IPS-18a (cell line): ENCODE results near the gene DTX1.
"Not testable (repeated sequence)": the region's sequence is repeated elsewhere in the genome, so short reads cannot be mapped to it uniquely, and the experiment has no call there.

Experiments
- H3K27ac ChIP-seq: one replicate; pipeline ENCODE4 v1.5.1; 2013; ENCODE audit warnings: low read length
- H3K27me3 ChIP-seq: one replicate; pipeline ENCODE4 v1.6.1; 2013; ENCODE audit warnings: mild to moderate bottlenecking, low read length; ENCODE audit not compliant: control insufficient read depth, insufficient read depth
- H3K36me3 ChIP-seq: one replicate; pipeline ENCODE4 v1.6.1; 2013; ENCODE audit warnings: low read depth, low read length; ENCODE audit not compliant: control insufficient read depth
- H3K4me1 ChIP-seq: one replicate; pipeline ENCODE4 v1.6.1; 2013; ENCODE audit warnings: low read depth, low read length; ENCODE audit not compliant: control insufficient read depth
- H3K4me3 ChIP-seq: one replicate; pipeline ENCODE4 v1.5.1; 2013; ENCODE audit warnings: low read length
- H3K9ac ChIP-seq: one replicate; pipeline ENCODE4 v1.6.1; 2013; ENCODE audit warnings: mild to moderate bottlenecking, low read length, moderate library complexity
- H3K9me3 ChIP-seq: one replicate; pipeline ENCODE4 v1.6.1; 2013; ENCODE audit warnings: low read depth, low read length; ENCODE audit not compliant: control insufficient read depth

DTX1 gene

GRCh38 chr12:113138826-113139225 is 82.3 kb downstream of the DTX1 start:
- no peaks in the 10 kb centered on the region for H3K36me3 ChIP-seq
- H3K9ac ChIP-seq, result no peak overlapping the region
- H3K4me1 ChIP-seq, result peaks cover 6% of the 10 kb centered on the region
- H3K27ac ChIP-seq, result no peak overlapping the region
- no peak overlapping the region for H3K4me3 ChIP-seq
- H3K9me3 ChIP-seq, result no peaks in the 10 kb centered on the region
- H3K27me3 ChIP-seq, result peaks cover 24% of the 10 kb centered on the region

- no peak overlapping the region for H3K9ac ChIP-seq
- H3K4me3 ChIP-seq, result no peak overlapping the region
- no peak overlapping the region for H3K27ac ChIP-seq
- H3K9me3 ChIP-seq, result no peaks in the 10 kb centered on the region
- H3K36me3 ChIP-seq, result no peaks in the 10 kb centered on the region
- H3K27me3 ChIP-seq, result peaks cover 9% of the 10 kb centered on the region
- H3K4me1 ChIP-seq, result peaks cover 6% of the 10 kb centered on the region
Measured at GRCh38 chr12:113140706-113141105, 84.2 kb downstream of the DTX1 start.

GRCh38 chr12:113141716-113142115 is 85.2 kb downstream of the DTX1 start:
- H3K4me3 ChIP-seq, H3K9me3 ChIP-seq, H3K36me3 ChIP-seq, H3K27ac ChIP-seq, H3K4me1 ChIP-seq, H3K27me3 ChIP-seq, H3K9ac ChIP-seq: not testable (repeated sequence)

- Histone ChIP-seq H3K9ac (no peak overlapping the region), H3K4me3 (no peak overlapping the region), H3K27me3 (no peaks in the 10 kb centered on the region), H3K27ac (no peak overlapping the region), H3K9me3 (no peaks in the 10 kb centered on the region), H3K36me3 (no peaks in the 10 kb centered on the region), H3K4me1 (no peaks in the 10 kb centered on the region)
Measured at GRCh38 chr12:113142173-113142885, 85.8 kb downstream of the DTX1 start.

GRCh38 chr12:113142886-113143332 is 86.4 kb downstream of the DTX1 start:
- no peaks in the 10 kb centered on the region for H3K9me3 ChIP-seq
- H3K9ac ChIP-seq, result no peak overlapping the region
- H3K27me3 ChIP-seq, result no peaks in the 10 kb centered on the region
- no peaks in the 10 kb centered on the region for H3K4me1 ChIP-seq
- H3K27ac ChIP-seq, result no peak overlapping the region
- H3K36me3 ChIP-seq, result no peaks in the 10 kb centered on the region
- H3K4me3 ChIP-seq, result no peak overlapping the region

- Histone ChIP-seq H3K9ac (no peak overlapping the region), H3K27ac (no peak overlapping the region), H3K27me3 (no peaks in the 10 kb centered on the region), H3K4me3 (no peak overlapping the region), H3K4me1 (no peaks in the 10 kb centered on the region), H3K36me3 (no peaks in the 10 kb centered on the region), H3K9me3 (no peaks in the 10 kb centered on the region)
Measured at GRCh38 chr12:113143959-113144358, 87.4 kb downstream of the DTX1 start.

- peaks cover 2% of the 10 kb centered on the region for H3K4me1 ChIP-seq
- no peak overlapping the region for H3K9ac ChIP-seq
- H3K9me3 ChIP-seq, result no peaks in the 10 kb centered on the region
- no peak overlapping the region for H3K4me3 ChIP-seq
- H3K27me3 ChIP-seq, result peaks cover under 1% of the 10 kb centered on the region
- H3K27ac ChIP-seq, result no peak overlapping the region
- no peaks in the 10 kb centered on the region for H3K36me3 ChIP-seq
Measured at GRCh38 chr12:113144806-113145205, 88.3 kb downstream of the DTX1 start.

DNA sequence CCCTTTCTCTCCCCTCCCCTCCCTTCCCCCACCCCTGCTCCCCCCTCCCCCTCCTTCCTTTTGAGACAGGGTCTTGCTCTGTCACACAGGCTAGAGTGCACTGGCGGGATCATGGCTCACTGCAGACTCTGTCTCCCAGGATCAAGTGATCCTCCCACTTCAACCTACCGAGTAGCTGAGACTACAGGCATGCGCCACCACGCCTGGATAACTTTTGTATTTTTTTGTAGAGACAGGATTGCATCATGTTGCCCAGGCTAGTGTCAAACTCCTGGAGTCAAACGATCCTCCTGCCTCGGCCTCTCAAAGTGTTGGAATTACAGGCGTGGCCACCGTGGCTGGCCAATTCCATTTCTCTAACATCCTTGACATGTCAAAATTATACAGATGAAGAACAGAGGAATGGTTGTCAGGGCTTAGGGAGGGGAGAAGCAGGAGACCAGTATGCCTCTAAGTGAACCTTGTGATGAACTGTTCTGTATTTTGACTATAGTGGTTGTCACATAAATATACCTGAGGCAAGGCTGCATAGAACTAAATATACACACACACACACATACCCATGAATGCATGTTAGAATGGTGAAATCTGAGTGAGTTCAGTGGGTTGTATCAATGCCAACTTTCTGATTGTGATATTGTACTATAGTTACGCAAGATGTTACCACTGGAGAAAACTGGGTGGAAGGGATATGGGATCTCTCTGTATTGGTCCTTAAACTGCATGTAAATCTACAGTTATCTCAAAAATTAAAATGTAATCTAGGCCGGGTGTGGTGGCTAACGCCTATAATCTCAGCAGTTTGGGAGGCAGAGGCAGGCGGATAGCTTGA is 89.4 kb downstream of the DTX1 start:
- Histone ChIP-seq H3K4me3 (no peak overlapping the region), H3K27ac (no peak overlapping the region), H3K9ac (no peak overlapping the region), H3K4me1 (peaks cover 6% of the 10 kb centered on the region), H3K9me3 (no peaks in the 10 kb centered on the region), H3K36me3 (no peaks in the 10 kb centered on the region), H3K27me3 (peaks cover 7% of the 10 kb centered on the region)

- no peaks in the 10 kb centered on the region for H3K9me3 ChIP-seq
- no peak overlapping the region for H3K4me3 ChIP-seq
- H3K36me3 ChIP-seq, result no peaks in the 10 kb centered on the region
- H3K27ac ChIP-seq, result no peak overlapping the region
- peaks cover 15% of the 10 kb centered on the region for H3K27me3 ChIP-seq
- H3K4me1 ChIP-seq, result peaks cover 6% of the 10 kb centered on the region
- no peak overlapping the region for H3K9ac ChIP-seq
Measured at GRCh38 chr12:113146999-113147398, 90.5 kb downstream of the DTX1 start.
